Measurements from ENCODE around the gene CARD18.

CARD18 gene

GRCh38 chr11:105153392-105153791 is 13.8 kb upstream of the CARD18 start:
- WGBS (ENCODE audit: insufficient coverage) = 98% methylated on average over 8 of the region's 11 CpGs
- H3K27ac ChIP-seq (ENCODE audit: insufficient read depth in 1 of 2, low read depth in 1 of 2, low read length in 2 of 2, poor library complexity in 1 of 2, severe bottlenecking in 2 of 2) = no peak overlapping the region
- no peaks in the 10 kb centered on the region for H3K27me3 ChIP-seq (replicated peaks in 2 of 5; ENCODE audit: control insufficient read depth in 4 of 5, insufficient read depth in 5 of 5, low read length in 4 of 5)
- H3K4me3 ChIP-seq (ENCODE audit: control insufficient read depth in 1 of 7, extremely low read depth in 1 of 7, insufficient read depth in 4 of 7, low read depth in 2 of 7, low read length in 6 of 7) = no peak overlapping the region
- no peaks in the 10 kb centered on the region for H3K9me3 ChIP-seq (ENCODE audit: control extremely low read depth in 1 of 5, control insufficient read depth in 4 of 5, insufficient read depth in 2 of 5, low read depth in 1 of 5, low read length in 4 of 5)
- POLR2A ChIA-PET = no interaction called here
- no peaks in the 10 kb centered on the region for H3K36me3 ChIP-seq (ENCODE audit: control insufficient read depth in 4 of 4, insufficient read depth in 4 of 4, low read length in 3 of 4)
- no peak for DNase-seq
- CTCF ChIA-PET = no interaction called here
- H3K4me1 ChIP-seq (ENCODE audit: control extremely low read depth in 1 of 4, control insufficient read depth in 4 of 4, insufficient read depth in 4 of 4, low read length in 3 of 4) = no peaks in the 10 kb centered on the region

GRCh38 chr11:105152560-105152959 is 13.0 kb upstream of the CARD18 start:
- H3K9me3 ChIP-seq (ENCODE audit: control extremely low read depth in 1 of 5, control insufficient read depth in 4 of 5, insufficient read depth in 2 of 5, low read depth in 1 of 5, low read length in 4 of 5) = no peaks in the 10 kb centered on the region
- H3K4me1 ChIP-seq (ENCODE audit: control extremely low read depth in 1 of 4, control insufficient read depth in 4 of 4, insufficient read depth in 4 of 4, low read length in 3 of 4) = no peaks in the 10 kb centered on the region
- H3K27ac ChIP-seq (ENCODE audit: insufficient read depth in 1 of 2, low read depth in 1 of 2, low read length in 2 of 2, poor library complexity in 1 of 2, severe bottlenecking in 2 of 2) = no peak overlapping the region
- ChIA-PET CTCF (no interaction called here), POLR2A (no interaction called here)
- no peak for DNase-seq
- WGBS (ENCODE audit: insufficient coverage) = 89% methylated on average over 3 of the region's 5 CpGs
- no peak overlapping the region for H3K4me3 ChIP-seq (ENCODE audit: control insufficient read depth in 1 of 7, extremely low read depth in 1 of 7, insufficient read depth in 4 of 7, low read depth in 2 of 7, low read length in 6 of 7)
- no peaks in the 10 kb centered on the region for H3K27me3 ChIP-seq (replicated peaks in 2 of 5; ENCODE audit: control insufficient read depth in 4 of 5, insufficient read depth in 5 of 5, low read length in 4 of 5)
- no peaks in the 10 kb centered on the region for H3K36me3 ChIP-seq (ENCODE audit: control insufficient read depth in 4 of 4, insufficient read depth in 4 of 4, low read length in 3 of 4)

GRCh38 chr11:105152021-105152512 is 12.5 kb upstream of the CARD18 start:
- H3K36me3 ChIP-seq (ENCODE audit: control insufficient read depth in 4 of 4, insufficient read depth in 4 of 4, low read length in 3 of 4) = no peaks in the 10 kb centered on the region
- no peaks in the 10 kb centered on the region for H3K27me3 ChIP-seq (replicated peaks in 2 of 5; ENCODE audit: control insufficient read depth in 4 of 5, insufficient read depth in 5 of 5, low read length in 4 of 5)
- DNase-seq = no peak
- H3K4me3 ChIP-seq (ENCODE audit: control insufficient read depth in 1 of 7, extremely low read depth in 1 of 7, insufficient read depth in 4 of 7, low read depth in 2 of 7, low read length in 6 of 7) = no peak overlapping the region
- no peaks in the 10 kb centered on the region for H3K4me1 ChIP-seq (ENCODE audit: control extremely low read depth in 1 of 4, control insufficient read depth in 4 of 4, insufficient read depth in 4 of 4, low read length in 3 of 4)
- no peaks in the 10 kb centered on the region for H3K9me3 ChIP-seq (ENCODE audit: control extremely low read depth in 1 of 5, control insufficient read depth in 4 of 5, insufficient read depth in 2 of 5, low read depth in 1 of 5, low read length in 4 of 5)
- H3K27ac ChIP-seq (ENCODE audit: insufficient read depth in 1 of 2, low read depth in 1 of 2, low read length in 2 of 2, poor library complexity in 1 of 2, severe bottlenecking in 2 of 2) = no peak overlapping the region
- CTCF ChIA-PET = no interaction called here
- WGBS (ENCODE audit: insufficient coverage) = no CpG with 5 or more reads among the region's 6 CpGs
- POLR2A ChIA-PET = no interaction called here

- no peak for DNase-seq
- H3K36me3 ChIP-seq (ENCODE audit: control insufficient read depth in 4 of 4, insufficient read depth in 4 of 4, low read length in 3 of 4) = no peaks in the 10 kb centered on the region
- ChIA-PET POLR2A (no interaction called here), CTCF (interaction anchor here (1.3 kb wide), 1 partner anchor 23 kb away, joined by 3 read pairs; no protein-coding TSS in a partner anchor)
- H3K9me3 ChIP-seq (ENCODE audit: control extremely low read depth in 1 of 5, control insufficient read depth in 4 of 5, insufficient read depth in 2 of 5, low read depth in 1 of 5, low read length in 4 of 5) = no peaks in the 10 kb centered on the region
- H3K4me1 ChIP-seq (ENCODE audit: control extremely low read depth in 1 of 4, control insufficient read depth in 4 of 4, insufficient read depth in 4 of 4, low read length in 3 of 4) = no peaks in the 10 kb centered on the region
- H3K4me3 ChIP-seq (ENCODE audit: control insufficient read depth in 1 of 7, extremely low read depth in 1 of 7, insufficient read depth in 4 of 7, low read depth in 2 of 7, low read length in 6 of 7) = no peak overlapping the region
- H3K27ac ChIP-seq (ENCODE audit: insufficient read depth in 1 of 2, low read depth in 1 of 2, low read length in 2 of 2, poor library complexity in 1 of 2, severe bottlenecking in 2 of 2) = no peak overlapping the region
- H3K27me3 ChIP-seq (replicated peaks in 2 of 5; ENCODE audit: control insufficient read depth in 4 of 5, insufficient read depth in 5 of 5, low read length in 4 of 5) = no peaks in the 10 kb centered on the region
Observed at GRCh38 chr11:105149477-105149876, 9.9 kb upstream of the CARD18 start.

GRCh38 chr11:105148241-105148640 is 8.7 kb upstream of the CARD18 start:
- WGBS (ENCODE audit: insufficient coverage) = 97% methylated on average over 4 of the region's 5 CpGs
- H3K36me3 ChIP-seq (ENCODE audit: control insufficient read depth in 4 of 4, insufficient read depth in 4 of 4, low read length in 3 of 4) = no peaks in the 10 kb centered on the region
- H3K9me3 ChIP-seq (ENCODE audit: control extremely low read depth in 1 of 5, control insufficient read depth in 4 of 5, insufficient read depth in 2 of 5, low read depth in 1 of 5, low read length in 4 of 5) = no peaks in the 10 kb centered on the region
- no peaks in the 10 kb centered on the region for H3K4me1 ChIP-seq (ENCODE audit: control extremely low read depth in 1 of 4, control insufficient read depth in 4 of 4, insufficient read depth in 4 of 4, low read length in 3 of 4)
- no peak overlapping the region for H3K4me3 ChIP-seq (ENCODE audit: control insufficient read depth in 1 of 7, extremely low read depth in 1 of 7, insufficient read depth in 4 of 7, low read depth in 2 of 7, low read length in 6 of 7)
- ChIA-PET POLR2A (no interaction called here), CTCF (no interaction called here)
- DNase-seq = no peak
- H3K27ac ChIP-seq (ENCODE audit: insufficient read depth in 1 of 2, low read depth in 1 of 2, low read length in 2 of 2, poor library complexity in 1 of 2, severe bottlenecking in 2 of 2) = no peak overlapping the region
- H3K27me3 ChIP-seq (replicated peaks in 2 of 5; ENCODE audit: control insufficient read depth in 4 of 5, insufficient read depth in 5 of 5, low read length in 4 of 5) = no peaks in the 10 kb centered on the region

- no peaks in the 10 kb centered on the region for H3K36me3 ChIP-seq (ENCODE audit: control insufficient read depth in 4 of 4, insufficient read depth in 4 of 4, low read length in 3 of 4)
- H3K4me3 ChIP-seq (ENCODE audit: control insufficient read depth in 1 of 7, extremely low read depth in 1 of 7, insufficient read depth in 4 of 7, low read depth in 2 of 7, low read length in 6 of 7) = no peak overlapping the region
- DNase-seq = peak in 1 of 3 donors; percentile 8
- ChIA-PET CTCF (interaction anchor here (0.7 kb wide), 1 partner anchor 20 kb away, joined by 3 read pairs; no protein-coding TSS in a partner anchor), POLR2A (no interaction called here)
- no peaks in the 10 kb centered on the region for H3K4me1 ChIP-seq (ENCODE audit: control extremely low read depth in 1 of 4, control insufficient read depth in 4 of 4, insufficient read depth in 4 of 4, low read length in 3 of 4)
- WGBS (ENCODE audit: insufficient coverage) = no CpG with 5 or more reads among the region's 2 CpGs
- H3K27ac ChIP-seq (ENCODE audit: insufficient read depth in 1 of 2, low read depth in 1 of 2, low read length in 2 of 2, poor library complexity in 1 of 2, severe bottlenecking in 2 of 2) = no peak overlapping the region
- no peaks in the 10 kb centered on the region for H3K27me3 ChIP-seq (replicated peaks in 2 of 5; ENCODE audit: control insufficient read depth in 4 of 5, insufficient read depth in 5 of 5, low read length in 4 of 5)
- H3K9me3 ChIP-seq (ENCODE audit: control extremely low read depth in 1 of 5, control insufficient read depth in 4 of 5, insufficient read depth in 2 of 5, low read depth in 1 of 5, low read length in 4 of 5) = no peaks in the 10 kb centered on the region
Observed at GRCh38 chr11:105144887-105145286, 5.3 kb upstream of the CARD18 start.

GRCh38 chr11:105142167-105142566 is 2.6 kb upstream of the CARD18 start:
- Histone ChIP-seq H3K27me3 (replicated peaks in 2 of 5; ENCODE audit: control insufficient read depth in 4 of 5, insufficient read depth in 5 of 5, low read length in 4 of 5) (no peaks in the 10 kb centered on the region), H3K9me3 (ENCODE audit: control extremely low read depth in 1 of 5, control insufficient read depth in 4 of 5, insufficient read depth in 2 of 5, low read depth in 1 of 5, low read length in 4 of 5) (no peaks in the 10 kb centered on the region), H3K27ac (ENCODE audit: insufficient read depth in 1 of 2, low read depth in 1 of 2, low read length in 2 of 2, poor library complexity in 1 of 2, severe bottlenecking in 2 of 2) (no peak overlapping the region), H3K4me1 (ENCODE audit: control extremely low read depth in 1 of 4, control insufficient read depth in 4 of 4, insufficient read depth in 4 of 4, low read length in 3 of 4) (no peaks in the 10 kb centered on the region), H3K4me3 (ENCODE audit: control insufficient read depth in 1 of 7, extremely low read depth in 1 of 7, insufficient read depth in 4 of 7, low read depth in 2 of 7, low read length in 6 of 7) (no peak overlapping the region), H3K36me3 (ENCODE audit: control insufficient read depth in 4 of 4, insufficient read depth in 4 of 4, low read length in 3 of 4) (no peaks in the 10 kb centered on the region)
- no CpG with 5 or more reads among the region's 1 CpG for WGBS (ENCODE audit: insufficient coverage)
- CTCF ChIA-PET = no interaction called here
- no peak for DNase-seq
- POLR2A ChIA-PET = no interaction called here

All from common myeloid progenitor, CD34-positive (primary cell).